ENCODE data around the gene MICAL2. TPM values are rescaled to one million over a fixed set of nuclear protein-coding genes. Genes with fewer than 3 reads are reported as not detected.

MICAL2 gene
- polyA plus RNA-seq, 2 of the 4 experiments (the other 2 are of a cell fraction), result 39.8 to 42.1 TPM

DNA sequence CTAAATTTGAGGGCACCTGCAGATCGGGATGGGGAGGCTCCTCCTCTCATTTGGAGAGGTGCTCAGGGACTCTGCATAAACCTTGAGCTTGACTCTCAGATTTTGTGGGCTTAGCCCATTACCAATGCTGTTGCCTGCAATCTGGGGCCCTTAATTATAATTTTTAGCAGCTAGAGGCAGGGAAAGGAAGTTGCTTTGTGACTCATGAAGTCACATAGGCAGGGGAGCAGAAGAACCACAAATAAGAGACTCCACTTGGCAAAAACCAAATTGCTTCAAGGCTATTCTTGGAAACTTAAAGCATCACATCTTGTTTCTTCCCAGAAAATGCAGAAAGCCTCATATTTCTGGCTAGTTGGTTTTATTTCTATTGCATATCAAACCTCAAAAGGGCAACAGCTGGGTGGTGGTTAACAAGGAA lies 46.9 kb downstream of the MICAL2 start:
- no peak for FAIRE-seq

DNA sequence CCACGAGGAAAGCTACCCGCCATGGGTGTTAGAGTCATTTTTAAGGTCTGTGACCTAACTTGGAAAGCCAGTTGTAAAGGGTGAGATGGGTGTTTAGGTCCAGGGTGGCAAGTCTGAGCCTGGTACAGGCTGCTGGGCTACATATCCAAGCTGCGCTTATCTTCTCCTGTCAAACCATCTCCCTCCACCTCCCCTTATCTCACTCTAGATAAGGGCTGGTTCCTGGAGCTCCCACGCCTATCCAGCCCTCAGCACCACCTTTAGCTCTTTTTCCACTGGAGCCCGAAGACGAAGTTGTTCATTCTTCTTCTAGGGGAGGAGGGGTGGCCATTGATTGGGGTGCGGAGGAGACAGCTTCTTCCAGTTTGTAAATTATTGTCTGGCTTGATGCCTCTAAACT lies 48.5 kb downstream of the MICAL2 start:
- no peak for ATAC-seq
- POLR2A ChIA-PET, result no interaction called here
- CTCF ChIA-PET, result interaction anchor here (0.6 to 5.7 kb wide), 14 partner anchors 11 to 257 kb away, joined by 3 to 45 read pairs (median 4); no protein-coding TSS in a partner anchor
- DNase-seq (ENCODE audit: low read depth in 1 of 2, low spot score in 1 of 2), result no peak
- TF ChIP-seq FOSL2 (IDR thresholded peaks at IDR 0.05), result no peak
- TF ChIP-seq FOSL2 (CRISPR knock-in tag; IDR thresholded peaks at IDR 0.05), result no peak
- TF ChIP-seq POLR2AphosphoS2 (conservative IDR thresholded peaks at IDR 0.05; ENCODE audit: low read length), result no peak
- TF ChIP-seq, protein P1, sequence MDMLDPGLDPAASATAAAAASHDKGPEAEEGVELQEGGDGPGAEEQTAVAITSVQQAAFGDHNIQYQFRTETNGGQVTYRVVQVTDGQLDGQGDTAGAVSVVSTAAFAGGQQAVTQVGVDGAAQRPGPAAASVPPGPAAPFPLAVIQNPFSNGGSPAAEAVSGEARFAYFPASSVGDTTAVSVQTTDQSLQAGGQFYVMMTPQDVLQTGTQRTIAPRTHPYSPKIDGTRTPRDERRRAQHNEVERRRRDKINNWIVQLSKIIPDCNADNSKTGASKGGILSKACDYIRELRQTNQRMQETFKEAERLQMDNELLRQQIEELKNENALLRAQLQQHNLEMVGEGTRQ (IDR thresholded peaks at IDR 0.05), result no peak
- FAIRE-seq, result no peak
- peaks cover 44% of the 10 kb centered on the region for H3K4me1 ChIP-seq
- no peak overlapping the region for H3K4me3 ChIP-seq
- WGBS (ENCODE audit: missing lambda C conversion rate), result 83% methylated on average over 7 of the region's 7 CpGs
- H3K9me3 ChIP-seq, result no peaks in the 10 kb centered on the region
- H3K27ac ChIP-seq, result peak overlapping the region; percentile 72 to 90
- H3K4me2 ChIP-seq, result peak overlapping the region; percentile 50

More for the DNA sequence above, 46.9 kb downstream of the MICAL2 start:
- DNase-seq (ENCODE audit: low read depth in 1 of 2, low spot score in 1 of 2) (no peak), ATAC-seq (no peak)
- ChIA-PET POLR2A (no interaction called here), CTCF (interaction anchor here (0.7 to 5.7 kb wide), 6 partner anchors 9 to 131 kb away, joined by 3 to 45 read pairs (median 5); no protein-coding TSS in a partner anchor)
- H3K4me2 ChIP-seq, result no peak overlapping the region
- H3K4me1 ChIP-seq, result peaks cover 36% of the 10 kb centered on the region
- no peak for TF ChIP-seq KDM5A (IDR thresholded peaks at IDR 0.05)
- TF ChIP-seq, protein P2, sequence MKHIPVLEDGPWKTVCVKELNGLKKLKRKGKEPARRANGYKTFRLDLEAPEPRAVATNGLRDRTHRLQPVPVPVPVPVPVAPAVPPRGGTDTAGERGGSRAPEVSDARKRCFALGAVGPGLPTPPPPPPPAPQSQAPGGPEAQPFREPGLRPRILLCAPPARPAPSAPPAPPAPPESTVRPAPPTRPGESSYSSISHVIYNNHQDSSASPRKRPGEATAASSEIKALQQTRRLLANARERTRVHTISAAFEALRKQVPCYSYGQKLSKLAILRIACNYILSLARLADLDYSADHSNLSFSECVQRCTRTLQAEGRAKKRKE (CRISPR knock-in tag; IDR thresholded peaks at IDR 0.05; ENCODE audit: low read depth), result no peak
- H3K9me3 ChIP-seq, result no peaks in the 10 kb centered on the region
- no peak overlapping the region for H3K4me3 ChIP-seq
- H3K27ac ChIP-seq, result no peak overlapping the region
- 40% methylated on average over 1 of the region's 1 CpG for WGBS (ENCODE audit: missing lambda C conversion rate)

DNA sequence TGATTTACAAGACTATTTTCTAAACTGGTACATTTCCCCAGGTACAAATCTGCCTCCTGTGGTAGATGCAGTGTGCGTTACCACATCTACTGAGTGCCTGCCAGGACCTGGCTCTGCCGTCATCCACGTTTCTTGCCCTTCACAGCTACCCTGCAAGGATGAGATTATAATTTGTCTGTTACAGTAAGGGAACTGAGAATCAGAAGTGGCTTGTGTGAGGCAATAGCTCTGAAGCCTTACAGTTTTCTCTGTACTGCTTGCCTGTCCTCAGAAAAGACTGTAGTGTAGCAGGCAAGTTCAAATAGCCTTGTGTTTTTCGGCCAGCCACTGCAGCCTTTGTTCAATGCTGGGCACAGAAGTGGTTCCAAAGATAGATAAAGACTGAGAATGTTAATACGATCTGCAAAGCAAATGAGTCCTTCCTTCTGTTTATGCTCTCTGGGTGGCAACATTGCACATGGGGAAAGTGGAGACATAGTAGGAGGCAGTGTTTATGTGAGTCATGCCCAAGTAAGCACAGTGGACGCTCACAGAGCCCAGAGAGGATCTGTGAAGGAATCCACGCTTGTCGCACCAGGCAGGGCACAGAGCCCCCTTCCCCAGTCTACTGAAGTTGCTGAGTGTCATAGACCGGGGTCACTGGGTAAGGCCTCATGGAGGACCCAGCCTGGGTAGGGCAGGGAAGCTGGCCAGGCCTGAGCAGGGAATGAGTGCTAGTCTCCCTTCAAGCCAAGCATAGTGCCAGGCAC lies 49.1 kb downstream of the MICAL2 start:
- POLR2A ChIA-PET, result no interaction called here
- TF ChIP-seq, protein P3, sequence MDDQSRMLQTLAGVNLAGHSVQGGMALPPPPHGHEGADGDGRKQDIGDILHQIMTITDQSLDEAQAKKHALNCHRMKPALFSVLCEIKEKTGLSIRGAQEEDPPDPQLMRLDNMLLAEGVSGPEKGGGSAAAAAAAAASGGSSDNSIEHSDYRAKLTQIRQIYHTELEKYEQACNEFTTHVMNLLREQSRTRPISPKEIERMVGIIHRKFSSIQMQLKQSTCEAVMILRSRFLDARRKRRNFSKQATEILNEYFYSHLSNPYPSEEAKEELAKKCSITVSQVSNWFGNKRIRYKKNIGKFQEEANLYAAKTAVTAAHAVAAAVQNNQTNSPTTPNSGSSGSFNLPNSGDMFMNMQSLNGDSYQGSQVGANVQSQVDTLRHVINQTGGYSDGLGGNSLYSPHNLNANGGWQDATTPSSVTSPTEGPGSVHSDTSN (IDR thresholded peaks at IDR 0.05), result no peak
- TF ChIP-seq GATA3 (IDR thresholded peaks at IDR 0.05; ENCODE audit: borderline replicate concordance) (no peak), EHMT2 (IDR thresholded peaks at IDR 0.05; ENCODE audit: low read depth) (no peak), FOSL2 (IDR thresholded peaks at IDR 0.05) (no peak), FOSL2 (CRISPR knock-in tag; IDR thresholded peaks at IDR 0.05) (peak; percentile 74), HEYL (CRISPR knock-in tag; IDR thresholded peaks at IDR 0.05) (no peak), RAD21 (conservative IDR thresholded peaks at IDR 0.05 in 1 of 2, IDR thresholded peaks at IDR 0.05 in 1 of 2) (peak; percentile 48 to 57), SMC3 (IDR thresholded peaks at IDR 0.05) (peak; percentile 49; the same call in 2 of the 3 replicates), KDM1A (IDR thresholded peaks at IDR 0.05; ENCODE audit: low read depth) (no peak), JUNB (IDR thresholded peaks at IDR 0.05) (peak; percentile 26; the same call in 1 of the 2 replicates), BHLHE40 (IDR thresholded peaks at IDR 0.05; ENCODE audit: low read depth, low read length) (no peak), FOXS1 (CRISPR knock-in tag; IDR thresholded peaks at IDR 0.05) (no peak), NR3C1 (IDR thresholded peaks at IDR 0.05) (no peak), PHF8 (IDR thresholded peaks at IDR 0.05; ENCODE audit: borderline replicate concordance, low read depth) (no peak), JUN (IDR thresholded peaks at IDR 0.05) (0 out of 5 replicates have a peak, but pooled peaks of 1 of the 2 experiments have one; percentile 35), HDAC2 (IDR thresholded peaks at IDR 0.05) (no peak)
- TF ChIP-seq, protein P4, sequence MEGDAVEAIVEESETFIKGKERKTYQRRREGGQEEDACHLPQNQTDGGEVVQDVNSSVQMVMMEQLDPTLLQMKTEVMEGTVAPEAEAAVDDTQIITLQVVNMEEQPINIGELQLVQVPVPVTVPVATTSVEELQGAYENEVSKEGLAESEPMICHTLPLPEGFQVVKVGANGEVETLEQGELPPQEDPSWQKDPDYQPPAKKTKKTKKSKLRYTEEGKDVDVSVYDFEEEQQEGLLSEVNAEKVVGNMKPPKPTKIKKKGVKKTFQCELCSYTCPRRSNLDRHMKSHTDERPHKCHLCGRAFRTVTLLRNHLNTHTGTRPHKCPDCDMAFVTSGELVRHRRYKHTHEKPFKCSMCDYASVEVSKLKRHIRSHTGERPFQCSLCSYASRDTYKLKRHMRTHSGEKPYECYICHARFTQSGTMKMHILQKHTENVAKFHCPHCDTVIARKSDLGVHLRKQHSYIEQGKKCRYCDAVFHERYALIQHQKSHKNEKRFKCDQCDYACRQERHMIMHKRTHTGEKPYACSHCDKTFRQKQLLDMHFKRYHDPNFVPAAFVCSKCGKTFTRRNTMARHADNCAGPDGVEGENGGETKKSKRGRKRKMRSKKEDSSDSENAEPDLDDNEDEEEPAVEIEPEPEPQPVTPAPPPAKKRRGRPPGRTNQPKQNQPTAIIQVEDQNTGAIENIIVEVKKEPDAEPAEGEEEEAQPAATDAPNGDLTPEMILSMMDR (IDR thresholded peaks at IDR 0.05), result peak; percentile 36; the same call in 2 of the 3 replicates
- TF ChIP-seq, protein P5, sequence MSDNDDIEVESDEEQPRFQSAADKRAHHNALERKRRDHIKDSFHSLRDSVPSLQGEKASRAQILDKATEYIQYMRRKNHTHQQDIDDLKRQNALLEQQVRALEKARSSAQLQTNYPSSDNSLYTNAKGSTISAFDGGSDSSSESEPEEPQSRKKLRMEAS (IDR thresholded peaks at IDR 0.05), result peak; percentile 63
- TF ChIP-seq, protein P6, sequence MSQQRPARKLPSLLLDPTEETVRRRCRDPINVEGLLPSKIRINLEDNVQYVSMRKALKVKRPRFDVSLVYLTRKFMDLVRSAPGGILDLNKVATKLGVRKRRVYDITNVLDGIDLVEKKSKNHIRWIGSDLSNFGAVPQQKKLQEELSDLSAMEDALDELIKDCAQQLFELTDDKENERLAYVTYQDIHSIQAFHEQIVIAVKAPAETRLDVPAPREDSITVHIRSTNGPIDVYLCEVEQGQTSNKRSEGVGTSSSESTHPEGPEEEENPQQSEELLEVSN (IDR thresholded peaks at IDR 0.05; ENCODE audit: borderline replicate concordance, low read depth), result no peak
- H3K4me1 ChIP-seq, result peaks cover 50% of the 10 kb centered on the region
- no peaks in the 10 kb centered on the region for H3K9me3 ChIP-seq
- H3K4me3 ChIP-seq, result no peak overlapping the region
- 40% methylated on average over 9 of the region's 9 CpGs for WGBS (ENCODE audit: missing lambda C conversion rate)
- peak; percentile 84 to 89 for ATAC-seq
- DNase-seq (ENCODE audit: low read depth in 1 of 2, low spot score in 1 of 2), result peak; percentile 59 to 69
- CTCF ChIA-PET, result interaction anchor here (0.6 to 5.7 kb wide), 16 partner anchors 11 to 258 kb away, joined by 3 to 45 read pairs (median 3); no protein-coding TSS in a partner anchor
- peak overlapping the region; percentile 72 to 90 for H3K27ac ChIP-seq
- FAIRE-seq, result no peak
- peak overlapping the region; percentile 50 for H3K4me2 ChIP-seq

Data from A549 (cell line).